ENCODE results near the gene LXN. TPM values are rescaled to one million over a fixed set of nuclear protein-coding genes. Genes with fewer than 3 reads are reported as not detected.

LXN gene
- total and polyA plus RNA-seq, 2 of the 8 experiments (the other 6 are each of a cell fraction or from before 2014, with no cell fraction given), result 3.2 to 4.7 TPM

DNA sequence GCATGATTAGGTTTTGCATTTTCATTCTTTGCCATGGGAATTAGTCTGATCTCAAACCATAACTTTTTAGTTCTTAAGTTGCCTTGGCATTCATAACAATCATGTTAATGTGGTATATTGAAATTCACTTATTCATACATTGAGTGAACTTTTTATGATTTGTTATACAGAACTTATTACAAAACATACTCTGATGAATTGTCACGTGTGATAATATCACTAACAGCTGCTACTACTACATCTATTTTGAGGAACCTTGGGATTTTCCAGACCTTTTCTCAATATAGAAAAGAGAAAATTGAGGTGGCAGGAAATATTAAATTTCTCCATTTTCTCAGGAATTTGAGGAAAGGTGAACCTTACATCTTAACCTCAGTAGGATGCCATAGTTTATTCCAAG, 9.2 kb downstream of the LXN start (continued):
- TF ChIP-seq SP2 (IDR thresholded peaks at IDR 0.05; ENCODE audit: low read length), result no peak

All from H1 (cell line).